Ovary (tissue), 9 donors: ENCODE data around the gene SULT2A1. TPM values are rescaled to one million over a fixed set of nuclear protein-coding genes. Genes with fewer than 3 reads are reported as not detected.

Source experiments
- DNase-seq, 5 donors: peaks; one replicate each; pipeline ENCODE4 v3.0.0-alpha.2; 2019 to 2020
- H3K27ac ChIP-seq, 2 donors: fragments of 200-600 bp; one replicate each; pipeline versions ENCODE4 v1.5.1 to v1.8.0; 2019 to 2022
- H3K27me3 ChIP-seq: fragments of 200-600 bp; one replicate; pipeline ENCODE4 v1.8.0; 2022
- H3K36me3 ChIP-seq: fragments of 200-600 bp; sonication (generic); one replicate; pipeline ENCODE4 v1.5.1; 2019
- H3K4me1 ChIP-seq: one replicate; pipeline ENCODE4 v1.8.1; 2013; ENCODE audit warnings: mild to moderate bottlenecking, moderate library complexity; ENCODE audit not compliant: insufficient read depth
- H3K4me3 ChIP-seq: fragments of 200-600 bp; sonication (generic); one replicate; pipeline ENCODE4 v1.5.1; 2017
- H3K9me3 ChIP-seq, 2 donors: fragments of 200-600 bp in 1 of 2; sonication (generic) in 1 of 2; one replicate each; pipeline versions ENCODE4 v1.5.1 to v1.8.1; 2013 to 2019; ENCODE audit warnings: mild to moderate bottlenecking in 1 of 2, moderate library complexity in 1 of 2
- CTCF ChIP-seq, 3 donors: fragments of 450-650 bp in 2 of 3; fragments of 200-600 bp in 1 of 3; IDR thresholded peaks; one replicate each; pipeline versions ENCODE4 v1.5.1 to v1.8.0; 2016 to 2022; ENCODE audit warnings: antibody characterized with exemption in 3 of 3, mild to moderate bottlenecking in 1 of 3
- EP300 ChIP-seq: sonication (generic); formaldehyde crosslinking; IDR thresholded peaks from one replicate; pipeline ENCODE4 v1.6.1; 2017; ENCODE audit warnings: antibody characterized with exemption
- POLR2A ChIP-seq: fragments of 450-650 bp; IDR thresholded peaks from one replicate; pipeline ENCODE4 v1.6.1; 2017; ENCODE audit warnings: antibody characterized with exemption, mild to moderate bottlenecking, moderate library complexity
- WGBS, 3 donors: extraction: QIAGEN DNeasy Blood & Tissue Kit in 1 of 3; methylation state at CpG; one replicate each; pipeline versions ENCODE4 v1.1.5 to v1.1.7; 2013 to 2017; 5-methylcytosine and 5-hydroxymethylcytosine counted together
- intact Hi-C, 4 donors: fragments of 100-400 bp; cut with DNase I; formaldehyde crosslinking; loops; one replicate each; pipeline versions ENCODE4 v1.11.0 to v1.15.1; 2022 to 2023
- polyA plus RNA-seq, 2 donors: library from polyadenylated mRNA; stranded (reverse); fragments of 200-250 nt in 1 of 2; fragments of 350-450 nt in 1 of 2; fragmentation: Illumina TruSeq in 1 of 2; extraction: RNeasy Lipid Tissue Mini Kit (QIAGEN cat#74804) in 1 of 2; gene quantifications; one replicate each; pipeline ENCODE4 v1.2.3, GENCODE V29; 2013 to 2014
- total RNA-seq, 7 donors: library from RNA; depleted of rRNA in 2 of 7; stranded (reverse); fragments of >200 nt in 2 of 7; fragmentation: NEBNext Ultra II Directional in 3 of 7; extraction: Animal tissue kit (Norgen Biotek cat#: 25700) in 3 of 7; gene quantifications; one replicate each; pipeline versions ENCODE4 v1.1.0 to v1.2.4, GENCODE V29; 2016 to 2023
- donor health status: DM: no; HTN: no; CAD: no; lungs with moderate emphysema.
- donor health status: DM: no; HTN: no; CAD: no.
- donor health status: Bipolar disorder and iron deficiency.
- donor health status: DM: yes; HTN: yes; CAD: no.
- donor health status: DM: no; HTN: no; CAD: no.
- donor health status: DM: yes; HTN: yes; CAD: no.

Gene SULT2A1
- total and polyA plus RNA-seq, 9 donors: 0.12 to 2.5 (median 0.35) TPM; not detected in 3

- no peak for DNase-seq
- TF ChIP-seq POLR2A (no peak), EP300 (no peak), CTCF (IDR thresholded peaks at IDR 0.05) (no peak)
- Histone ChIP-seq H3K4me1 (no peaks in the 10 kb centered on the region), H3K27ac (no peak overlapping the region), H3K4me3 (no peak overlapping the region), H3K36me3 (no peaks in the 10 kb centered on the region), H3K27me3 (no peaks in the 10 kb centered on the region), H3K9me3 (no peaks in the 10 kb centered on the region)
- intact Hi-C loops: no loop called here
- WGBS, 3 donors: 92 to 94% (median 92%) methylated on average over 5 of the region's 5 CpGs
These were observed 9.2 kb upstream of the SULT2A1 start for GRCh38 chr19:47895165-47895782.

- H3K4me1 ChIP-seq: no peaks in the 10 kb centered on the region
- no peaks in the 10 kb centered on the region for H3K9me3 ChIP-seq
- H3K36me3 ChIP-seq: no peaks in the 10 kb centered on the region
- no peak overlapping the region for H3K4me3 ChIP-seq
- intact Hi-C loops: no loop called here
- WGBS, 3 donors: 25 to 29% (median 27%) methylated on average over 7 of the region's 7 CpGs
- DNase-seq: peak in 1 of 5 donors; percentile 15
- no peak for TF ChIP-seq CTCF (IDR thresholded peaks at IDR 0.05)
- no peak for TF ChIP-seq EP300
- TF ChIP-seq POLR2A: no peak
- H3K27ac ChIP-seq: no peak overlapping the region
- H3K27me3 ChIP-seq: no peaks in the 10 kb centered on the region
These were observed 6.0 kb upstream of the SULT2A1 start for GRCh38 chr19:47891923-47892666.

- intact Hi-C loops: no loop called here
- no peak for DNase-seq
These were observed 5.5 kb upstream of the SULT2A1 start for GRCh38 chr19:47891622-47891922.

GRCh38 chr19:47890865-47891621 lies 4.9 kb upstream of the SULT2A1 start:
- Histone ChIP-seq H3K4me1 (no peaks in the 10 kb centered on the region), H3K27me3 (no peaks in the 10 kb centered on the region), H3K36me3 (no peaks in the 10 kb centered on the region), H3K4me3 (no peak overlapping the region), H3K27ac (no peak overlapping the region), H3K9me3 (no peaks in the 10 kb centered on the region)
- 63 to 72% (median 71%) methylated on average over 7 of the region's 7 CpGs for WGBS, 3 donors
- no peak for DNase-seq
- intact Hi-C loops: no loop called here
- TF ChIP-seq EP300 (no peak), CTCF (IDR thresholded peaks at IDR 0.05) (no peak), POLR2A (no peak)

More at GRCh38 chr19:47891622-47891922, 5.5 kb upstream of the SULT2A1 start:
- no peak for TF ChIP-seq POLR2A
- H3K27ac ChIP-seq: no peak overlapping the region
- WGBS, 3 donors: 23 to 40% (median 25%) methylated on average over 2 of the region's 2 CpGs
- H3K4me3 ChIP-seq: no peak overlapping the region
- H3K9me3 ChIP-seq: no peaks in the 10 kb centered on the region
- no peaks in the 10 kb centered on the region for H3K27me3 ChIP-seq
- H3K4me1 ChIP-seq: no peaks in the 10 kb centered on the region
- H3K36me3 ChIP-seq: no peaks in the 10 kb centered on the region
